Measurements from ENCODE around the gene INPP4B.

Gene INPP4B

GRCh38 chr4:142278171-142278570, 567.9 kb downstream of the INPP4B start:
- H3K4me3 ChIP-seq (IDR thresholded peaks at IDR 0.05; ENCODE audit: insufficient read depth, low read depth, low read length) = no peak overlapping the region
- TF ChIP-seq CTCF (conservative IDR thresholded peaks at IDR 0.05; ENCODE audit: low read depth, low read length) = no peak
- H3K27ac ChIP-seq = no peak overlapping the region
- no peak overlapping the region for H3K4me2 ChIP-seq
- H3K79me2 ChIP-seq (ENCODE audit: insufficient read depth, low read depth) = no peaks in the 10 kb centered on the region
- no peak overlapping the region for H2AFZ ChIP-seq (ENCODE audit: low read depth)
- no peaks in the 10 kb centered on the region for H3K36me3 ChIP-seq (ENCODE audit: insufficient read depth)
- no peaks in the 10 kb centered on the region for H4K20me1 ChIP-seq (ENCODE audit: insufficient read depth)
- no peaks in the 10 kb centered on the region for H3K4me1 ChIP-seq (ENCODE audit: low read depth, poor library complexity, severe bottlenecking)
- H3K9ac ChIP-seq = no peak overlapping the region
- H3K27me3 ChIP-seq (ENCODE audit: insufficient read depth, low read depth) = no peaks in the 10 kb centered on the region

DNA sequence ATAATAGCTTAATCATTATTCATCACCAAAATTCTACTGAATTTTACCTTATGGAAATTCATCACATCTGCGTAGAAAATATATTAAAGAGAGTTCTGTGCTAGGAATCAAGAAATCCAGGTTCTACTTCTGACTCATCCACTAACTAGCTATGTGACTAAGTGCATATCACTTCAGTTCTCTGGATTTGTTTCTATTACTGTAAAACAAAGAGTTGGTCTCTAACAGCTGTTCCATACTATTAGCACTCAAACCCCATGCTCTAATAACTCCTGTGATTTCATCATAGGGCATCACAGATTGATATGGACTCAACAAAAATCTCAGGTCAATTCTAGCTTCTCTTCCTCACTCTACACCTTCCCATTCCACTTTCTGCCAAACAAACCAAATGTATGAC, 572.0 kb downstream of the INPP4B start:
- Histone ChIP-seq H3K4me2 (no peak overlapping the region), H3K27me3 (ENCODE audit: insufficient read depth, low read depth) (no peaks in the 10 kb centered on the region), H3K4me3 (IDR thresholded peaks at IDR 0.05; ENCODE audit: insufficient read depth, low read depth, low read length) (no peak overlapping the region), H3K27ac (no peak overlapping the region), H3K4me1 (ENCODE audit: low read depth, poor library complexity, severe bottlenecking) (no peaks in the 10 kb centered on the region), H4K20me1 (ENCODE audit: insufficient read depth) (no peaks in the 10 kb centered on the region), H3K9ac (no peak overlapping the region), H3K79me2 (ENCODE audit: insufficient read depth, low read depth) (no peaks in the 10 kb centered on the region), H3K36me3 (ENCODE audit: insufficient read depth) (no peaks in the 10 kb centered on the region), H2AFZ (ENCODE audit: low read depth) (no peak overlapping the region)
- no peak for TF ChIP-seq CTCF (conservative IDR thresholded peaks at IDR 0.05; ENCODE audit: low read depth, low read length)

DNA sequence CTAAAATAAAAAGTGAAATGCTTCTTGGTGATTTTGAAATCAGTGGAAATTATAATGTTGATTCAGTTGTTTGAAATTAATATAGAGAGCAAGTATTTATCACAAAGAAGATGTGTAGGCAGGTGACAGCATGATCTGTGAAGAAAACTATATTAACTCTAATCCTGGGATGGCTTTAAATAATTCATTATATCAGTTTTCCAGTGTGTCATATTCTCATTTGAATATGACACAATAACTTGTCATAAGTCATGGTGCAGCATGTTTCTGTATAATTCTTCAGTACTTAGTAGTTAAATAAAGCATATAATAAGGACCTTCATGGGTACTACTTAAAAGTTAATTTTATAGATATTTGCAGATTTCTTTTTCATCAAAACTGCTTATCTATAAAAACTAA, 573.6 kb downstream of the INPP4B start:
- Histone ChIP-seq H3K4me1 (ENCODE audit: low read depth, poor library complexity, severe bottlenecking) (no peaks in the 10 kb centered on the region), H3K79me2 (ENCODE audit: insufficient read depth, low read depth) (no peaks in the 10 kb centered on the region), H3K4me2 (no peak overlapping the region), H3K9ac (no peak overlapping the region), H2AFZ (ENCODE audit: low read depth) (no peak overlapping the region), H3K4me3 (IDR thresholded peaks at IDR 0.05; ENCODE audit: insufficient read depth, low read depth, low read length) (no peak overlapping the region), H3K36me3 (ENCODE audit: insufficient read depth) (no peaks in the 10 kb centered on the region), H4K20me1 (ENCODE audit: insufficient read depth) (no peaks in the 10 kb centered on the region), H3K27me3 (ENCODE audit: insufficient read depth, low read depth) (no peaks in the 10 kb centered on the region), H3K27ac (no peak overlapping the region)
- no peak for TF ChIP-seq CTCF (conservative IDR thresholded peaks at IDR 0.05; ENCODE audit: low read depth, low read length)

- H3K4me2 ChIP-seq = no peak overlapping the region
- H3K36me3 ChIP-seq (ENCODE audit: insufficient read depth) = no peaks in the 10 kb centered on the region
- H3K27me3 ChIP-seq (ENCODE audit: insufficient read depth, low read depth) = no peaks in the 10 kb centered on the region
- H3K9ac ChIP-seq = no peak overlapping the region
- no peak overlapping the region for H3K27ac ChIP-seq
- H3K4me3 ChIP-seq (IDR thresholded peaks at IDR 0.05; ENCODE audit: insufficient read depth, low read depth, low read length) = no peak overlapping the region
- no peaks in the 10 kb centered on the region for H3K4me1 ChIP-seq (ENCODE audit: low read depth, poor library complexity, severe bottlenecking)
- H3K79me2 ChIP-seq (ENCODE audit: insufficient read depth, low read depth) = no peaks in the 10 kb centered on the region
- TF ChIP-seq CTCF (conservative IDR thresholded peaks at IDR 0.05; ENCODE audit: low read depth, low read length) = no peak
- H2AFZ ChIP-seq (ENCODE audit: low read depth) = no peak overlapping the region
- H4K20me1 ChIP-seq (ENCODE audit: insufficient read depth) = no peaks in the 10 kb centered on the region
These were observed 574.3 kb downstream of the INPP4B start for GRCh38 chr4:142271832-142272231.

DNA sequence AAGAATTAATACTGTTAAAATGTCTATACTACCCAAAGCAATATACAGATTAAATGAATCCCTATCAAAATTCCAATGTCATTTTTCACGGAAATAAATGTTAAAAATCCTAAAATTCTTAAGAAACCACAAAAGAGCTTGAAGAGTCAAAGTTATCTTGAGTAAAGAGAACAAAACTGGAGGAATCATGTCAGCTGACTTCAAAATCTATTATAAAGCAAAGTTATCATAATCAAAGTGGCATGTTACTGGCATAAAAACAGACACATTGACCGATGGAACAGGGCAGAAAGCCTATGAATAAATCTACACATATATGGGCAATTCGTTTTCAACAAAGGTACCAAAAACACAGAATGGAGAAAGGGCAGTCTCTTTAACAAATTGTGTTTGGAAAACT, 579.0 kb downstream of the INPP4B start:
- H3K4me3 ChIP-seq (IDR thresholded peaks at IDR 0.05; ENCODE audit: insufficient read depth, low read depth, low read length) = no peak overlapping the region
- no peak overlapping the region for H3K4me2 ChIP-seq
- H4K20me1 ChIP-seq (ENCODE audit: insufficient read depth) = no peaks in the 10 kb centered on the region
- H3K9ac ChIP-seq = no peak overlapping the region
- no peak overlapping the region for H2AFZ ChIP-seq (ENCODE audit: low read depth)
- TF ChIP-seq CTCF (conservative IDR thresholded peaks at IDR 0.05; ENCODE audit: low read depth, low read length) = no peak
- H3K79me2 ChIP-seq (ENCODE audit: insufficient read depth, low read depth) = no peaks in the 10 kb centered on the region
- no peak overlapping the region for H3K27ac ChIP-seq
- no peaks in the 10 kb centered on the region for H3K4me1 ChIP-seq (ENCODE audit: low read depth, poor library complexity, severe bottlenecking)
- H3K27me3 ChIP-seq (ENCODE audit: insufficient read depth, low read depth) = no peaks in the 10 kb centered on the region
- no peaks in the 10 kb centered on the region for H3K36me3 ChIP-seq (ENCODE audit: insufficient read depth)

Measured in KMS-11 (cell line).